ENCODE data around the gene TRAP1. TPM values are rescaled to one million over a fixed set of nuclear protein-coding genes. Genes with fewer than 3 reads are reported as not detected.

TRAP1 gene
- total RNA-seq, 1 experiment from 2014 or later, result 137 TPM

DNA sequence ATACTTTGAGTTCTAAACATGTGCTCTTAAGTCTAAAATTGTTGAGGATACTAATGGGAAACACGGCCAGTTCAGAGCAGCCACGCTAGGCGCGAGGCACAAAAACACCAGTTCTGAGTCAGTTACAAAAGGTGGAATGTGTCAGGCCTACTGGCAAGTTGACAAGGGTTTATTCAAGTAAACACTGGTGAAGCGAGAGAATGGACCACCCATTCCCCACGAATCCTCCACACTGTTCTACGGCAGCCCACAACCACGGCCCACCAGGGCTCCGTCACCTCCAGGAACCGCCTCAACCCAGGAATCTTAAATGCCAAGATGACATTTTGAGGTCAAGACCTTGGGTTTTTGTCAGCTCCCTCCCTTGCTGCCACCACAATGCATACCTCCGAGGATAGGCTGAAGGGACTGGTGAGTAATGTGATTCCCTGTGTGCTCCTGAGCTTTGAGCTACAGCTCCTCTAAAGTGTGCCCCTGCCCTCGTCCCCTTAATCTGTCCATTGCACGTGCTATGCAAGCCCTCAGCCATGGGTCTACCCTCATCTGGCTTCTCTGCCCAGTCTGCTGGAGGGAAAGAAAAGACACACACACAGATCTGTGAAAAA lies 28.5 kb upstream of the TRAP1 start:
- H3K9me3 ChIP-seq (ENCODE audit: control insufficient read depth, insufficient read depth, low read depth, low read length), result no peaks in the 10 kb centered on the region
- H3K27me3 ChIP-seq (ENCODE audit: control insufficient read depth, insufficient read depth, low read length), result no peaks in the 10 kb centered on the region
- H3K36me3 ChIP-seq (ENCODE audit: control insufficient read depth, insufficient read depth, low read length), result peaks cover 5% of the 10 kb centered on the region; the same call in 1 of the 2 replicates
- ChIA-PET POLR2A (no interaction called here), CTCF (no interaction called here)
- TF ChIP-seq POLR2AphosphoS5 (IDR thresholded peaks at IDR 0.05; ENCODE audit: low read depth, low read length), result no peak
- TF ChIP-seq SIN3A (IDR thresholded peaks at IDR 0.05; ENCODE audit: borderline replicate concordance, insufficient read depth, low read depth, low read length), result no peak
- TF ChIP-seq, protein P1, sequence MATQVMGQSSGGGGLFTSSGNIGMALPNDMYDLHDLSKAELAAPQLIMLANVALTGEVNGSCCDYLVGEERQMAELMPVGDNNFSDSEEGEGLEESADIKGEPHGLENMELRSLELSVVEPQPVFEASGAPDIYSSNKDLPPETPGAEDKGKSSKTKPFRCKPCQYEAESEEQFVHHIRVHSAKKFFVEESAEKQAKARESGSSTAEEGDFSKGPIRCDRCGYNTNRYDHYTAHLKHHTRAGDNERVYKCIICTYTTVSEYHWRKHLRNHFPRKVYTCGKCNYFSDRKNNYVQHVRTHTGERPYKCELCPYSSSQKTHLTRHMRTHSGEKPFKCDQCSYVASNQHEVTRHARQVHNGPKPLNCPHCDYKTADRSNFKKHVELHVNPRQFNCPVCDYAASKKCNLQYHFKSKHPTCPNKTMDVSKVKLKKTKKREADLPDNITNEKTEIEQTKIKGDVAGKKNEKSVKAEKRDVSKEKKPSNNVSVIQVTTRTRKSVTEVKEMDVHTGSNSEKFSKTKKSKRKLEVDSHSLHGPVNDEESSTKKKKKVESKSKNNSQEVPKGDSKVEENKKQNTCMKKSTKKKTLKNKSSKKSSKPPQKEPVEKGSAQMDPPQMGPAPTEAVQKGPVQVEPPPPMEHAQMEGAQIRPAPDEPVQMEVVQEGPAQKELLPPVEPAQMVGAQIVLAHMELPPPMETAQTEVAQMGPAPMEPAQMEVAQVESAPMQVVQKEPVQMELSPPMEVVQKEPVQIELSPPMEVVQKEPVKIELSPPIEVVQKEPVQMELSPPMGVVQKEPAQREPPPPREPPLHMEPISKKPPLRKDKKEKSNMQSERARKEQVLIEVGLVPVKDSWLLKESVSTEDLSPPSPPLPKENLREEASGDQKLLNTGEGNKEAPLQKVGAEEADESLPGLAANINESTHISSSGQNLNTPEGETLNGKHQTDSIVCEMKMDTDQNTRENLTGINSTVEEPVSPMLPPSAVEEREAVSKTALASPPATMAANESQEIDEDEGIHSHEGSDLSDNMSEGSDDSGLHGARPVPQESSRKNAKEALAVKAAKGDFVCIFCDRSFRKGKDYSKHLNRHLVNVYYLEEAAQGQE (IDR thresholded peaks at IDR 0.05; ENCODE audit: insufficient read depth in 1 of 2, low read depth in 2 of 2, low read length in 1 of 2), result no peak
- no peak for TF ChIP-seq TCF7L2 (IDR thresholded peaks at IDR 0.05; ENCODE audit: low read depth, low read length)
- TF ChIP-seq, protein P2, sequence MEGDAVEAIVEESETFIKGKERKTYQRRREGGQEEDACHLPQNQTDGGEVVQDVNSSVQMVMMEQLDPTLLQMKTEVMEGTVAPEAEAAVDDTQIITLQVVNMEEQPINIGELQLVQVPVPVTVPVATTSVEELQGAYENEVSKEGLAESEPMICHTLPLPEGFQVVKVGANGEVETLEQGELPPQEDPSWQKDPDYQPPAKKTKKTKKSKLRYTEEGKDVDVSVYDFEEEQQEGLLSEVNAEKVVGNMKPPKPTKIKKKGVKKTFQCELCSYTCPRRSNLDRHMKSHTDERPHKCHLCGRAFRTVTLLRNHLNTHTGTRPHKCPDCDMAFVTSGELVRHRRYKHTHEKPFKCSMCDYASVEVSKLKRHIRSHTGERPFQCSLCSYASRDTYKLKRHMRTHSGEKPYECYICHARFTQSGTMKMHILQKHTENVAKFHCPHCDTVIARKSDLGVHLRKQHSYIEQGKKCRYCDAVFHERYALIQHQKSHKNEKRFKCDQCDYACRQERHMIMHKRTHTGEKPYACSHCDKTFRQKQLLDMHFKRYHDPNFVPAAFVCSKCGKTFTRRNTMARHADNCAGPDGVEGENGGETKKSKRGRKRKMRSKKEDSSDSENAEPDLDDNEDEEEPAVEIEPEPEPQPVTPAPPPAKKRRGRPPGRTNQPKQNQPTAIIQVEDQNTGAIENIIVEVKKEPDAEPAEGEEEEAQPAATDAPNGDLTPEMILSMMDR (IDR thresholded peaks at IDR 0.05), result no peak
- in situ Hi-C loops (cut with HindIII; ENCODE audit: low pct_unique_long_range_greater_than_20kb, low sequenced_read_pairs) (no loop called here), intact Hi-C loops (cut with micrococcal nuclease; ENCODE audit: unreplicated experiment) (no loop called here)
- no peaks in the 10 kb centered on the region for H3K4me1 ChIP-seq (ENCODE audit: control insufficient read depth, insufficient read depth, low read length)
- H3K27ac ChIP-seq (ENCODE audit: low read length), result no peak overlapping the region
- DNase-seq (ENCODE audit: low read depth, low spot score), result no peak
- peak; percentile 35; the same call in 1 of the 2 replicates for ATAC-seq
- BruUV-seq (replicated peaks), result no TSS peak
- H3K4me3 ChIP-seq (ENCODE audit: low read depth in 2 of 2, low read length in 2 of 2), result no peak overlapping the region

DNA sequence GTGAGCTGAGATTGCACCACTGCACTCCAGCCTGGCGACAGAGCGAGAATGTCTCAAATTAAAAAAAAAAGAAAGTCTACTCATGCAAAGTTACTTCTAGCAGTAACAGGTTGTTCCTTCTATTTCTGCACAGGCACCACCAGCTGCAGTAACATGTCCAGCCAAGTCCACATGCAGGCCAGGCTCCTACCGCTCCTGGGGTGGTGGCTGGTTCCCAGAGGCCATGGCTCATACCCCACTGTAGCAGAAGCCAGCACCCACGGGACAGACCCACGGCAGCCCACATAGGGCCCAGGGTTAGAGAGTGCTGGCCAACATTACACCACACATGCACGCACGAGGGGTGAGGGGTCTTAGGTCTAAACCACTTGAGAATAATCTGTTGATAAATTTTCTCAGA lies 26.7 kb upstream of the TRAP1 start:
- no peak overlapping the region for H3K27ac ChIP-seq (ENCODE audit: low read length)
- in situ Hi-C loops (cut with HindIII; ENCODE audit: low pct_unique_long_range_greater_than_20kb, low sequenced_read_pairs) (no loop called here), intact Hi-C loops (cut with micrococcal nuclease; ENCODE audit: unreplicated experiment) (no loop called here)
- ATAC-seq (no peak), DNase-seq (ENCODE audit: low read depth, low spot score) (no peak)
- CTCF ChIA-PET, result no interaction called here
- no peaks in the 10 kb centered on the region for H3K4me1 ChIP-seq (ENCODE audit: control insufficient read depth, insufficient read depth, low read length)
- H3K36me3 ChIP-seq (ENCODE audit: control insufficient read depth, insufficient read depth, low read length), result peaks cover 7% of the 10 kb centered on the region
- BruUV-seq (replicated peaks), result no TSS peak
- TF ChIP-seq, protein P2 (IDR thresholded peaks at IDR 0.05), result no peak
- TF ChIP-seq POLR2AphosphoS5 (IDR thresholded peaks at IDR 0.05; ENCODE audit: low read depth, low read length), result no peak
- TF ChIP-seq, protein P1 (IDR thresholded peaks at IDR 0.05; ENCODE audit: insufficient read depth in 1 of 2, low read depth in 2 of 2, low read length in 1 of 2), result no peak
- TF ChIP-seq TCF7L2 (IDR thresholded peaks at IDR 0.05; ENCODE audit: low read depth, low read length), result no peak
- TF ChIP-seq SIN3A (IDR thresholded peaks at IDR 0.05; ENCODE audit: borderline replicate concordance, insufficient read depth, low read depth, low read length), result no peak
- no peak overlapping the region for H3K4me3 ChIP-seq (ENCODE audit: low read depth in 2 of 2, low read length in 2 of 2)
- no peaks in the 10 kb centered on the region for H3K27me3 ChIP-seq (ENCODE audit: control insufficient read depth, insufficient read depth, low read length)
- no peaks in the 10 kb centered on the region for H3K9me3 ChIP-seq (ENCODE audit: control insufficient read depth, insufficient read depth, low read depth, low read length)
- POLR2A ChIA-PET, result interaction anchor here (0.7 kb wide), 1 partner anchor 122 kb away, joined by 4 read pairs; no protein-coding TSS in a partner anchor

Data from Panc1 (cell line).